GM20000 (cell line): ENCODE data around the gene LACTBL1.

ENCODE experiments used
- DNase-seq: peaks from one replicate; pipeline ENCODE4 v3.0.0; 2012; ENCODE audit warnings: low spot score
- TF ChIP-seq, protein P1 (sequence below): IDR thresholded peaks from 2 replicates; pipeline ENCODE4 v1.5.1; 2012; ENCODE audit warnings: mild to moderate bottlenecking, control low read depth; ENCODE audit errors: extremely low read depth, missing control alignments

Gene LACTBL1

DNA sequence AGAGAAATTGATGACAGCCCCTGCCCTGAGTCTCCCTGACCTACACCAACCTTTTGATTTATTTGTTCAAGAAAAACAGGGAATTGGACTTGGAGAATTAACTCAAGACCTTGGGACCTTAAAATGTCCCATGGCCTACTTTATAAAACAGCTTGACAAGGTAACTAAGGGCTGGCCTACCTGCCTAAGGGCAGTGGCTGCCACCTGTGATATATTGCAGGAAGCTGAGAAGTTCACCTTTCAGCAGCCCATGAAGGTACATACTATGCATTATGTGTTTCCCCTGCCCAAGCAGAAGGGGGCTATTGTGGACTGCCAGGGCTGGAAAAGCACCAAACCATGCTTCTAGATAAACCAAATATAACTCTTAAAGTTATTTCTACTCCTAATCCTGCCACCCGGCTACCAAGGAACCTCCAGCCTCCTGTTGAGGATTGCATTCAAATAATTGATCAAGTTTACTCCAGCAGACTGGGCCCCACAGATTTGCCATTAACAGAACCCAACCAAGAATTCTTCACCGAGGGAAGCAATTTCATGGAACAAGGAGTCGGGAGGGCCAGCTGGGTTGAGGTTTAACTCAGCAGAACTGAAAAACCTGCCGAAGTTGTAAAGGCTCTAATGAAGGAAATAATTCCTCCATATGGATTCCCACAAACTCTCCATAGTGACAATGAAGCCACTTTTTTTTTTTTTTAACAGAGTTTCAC is 28.2 kb downstream of the LACTBL1 start:
- no peak for DNase-seq
- TF ChIP-seq, protein P1, sequence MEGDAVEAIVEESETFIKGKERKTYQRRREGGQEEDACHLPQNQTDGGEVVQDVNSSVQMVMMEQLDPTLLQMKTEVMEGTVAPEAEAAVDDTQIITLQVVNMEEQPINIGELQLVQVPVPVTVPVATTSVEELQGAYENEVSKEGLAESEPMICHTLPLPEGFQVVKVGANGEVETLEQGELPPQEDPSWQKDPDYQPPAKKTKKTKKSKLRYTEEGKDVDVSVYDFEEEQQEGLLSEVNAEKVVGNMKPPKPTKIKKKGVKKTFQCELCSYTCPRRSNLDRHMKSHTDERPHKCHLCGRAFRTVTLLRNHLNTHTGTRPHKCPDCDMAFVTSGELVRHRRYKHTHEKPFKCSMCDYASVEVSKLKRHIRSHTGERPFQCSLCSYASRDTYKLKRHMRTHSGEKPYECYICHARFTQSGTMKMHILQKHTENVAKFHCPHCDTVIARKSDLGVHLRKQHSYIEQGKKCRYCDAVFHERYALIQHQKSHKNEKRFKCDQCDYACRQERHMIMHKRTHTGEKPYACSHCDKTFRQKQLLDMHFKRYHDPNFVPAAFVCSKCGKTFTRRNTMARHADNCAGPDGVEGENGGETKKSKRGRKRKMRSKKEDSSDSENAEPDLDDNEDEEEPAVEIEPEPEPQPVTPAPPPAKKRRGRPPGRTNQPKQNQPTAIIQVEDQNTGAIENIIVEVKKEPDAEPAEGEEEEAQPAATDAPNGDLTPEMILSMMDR = no peak

DNA sequence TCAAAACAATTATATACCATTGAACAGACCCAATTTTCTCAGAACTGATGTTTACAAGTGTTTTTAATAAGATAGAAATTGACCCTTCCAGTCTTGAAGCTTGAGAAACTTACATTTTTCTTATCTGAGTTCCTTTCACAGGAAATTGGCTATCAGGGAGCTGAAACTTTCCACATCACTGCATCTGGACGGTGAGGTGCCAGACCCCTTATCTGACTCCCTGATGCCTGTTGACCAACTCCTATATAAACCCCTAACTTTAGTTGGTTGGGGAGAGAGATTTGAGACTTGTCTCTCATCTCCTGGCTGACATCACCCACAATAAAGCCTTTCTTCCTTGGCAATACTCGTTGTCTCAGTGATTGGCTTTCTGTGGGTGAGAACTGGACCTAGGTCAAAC is 31.4 kb downstream of the LACTBL1 start:
- TF ChIP-seq, protein P1 = no peak
- DNase-seq = no peak

DNA sequence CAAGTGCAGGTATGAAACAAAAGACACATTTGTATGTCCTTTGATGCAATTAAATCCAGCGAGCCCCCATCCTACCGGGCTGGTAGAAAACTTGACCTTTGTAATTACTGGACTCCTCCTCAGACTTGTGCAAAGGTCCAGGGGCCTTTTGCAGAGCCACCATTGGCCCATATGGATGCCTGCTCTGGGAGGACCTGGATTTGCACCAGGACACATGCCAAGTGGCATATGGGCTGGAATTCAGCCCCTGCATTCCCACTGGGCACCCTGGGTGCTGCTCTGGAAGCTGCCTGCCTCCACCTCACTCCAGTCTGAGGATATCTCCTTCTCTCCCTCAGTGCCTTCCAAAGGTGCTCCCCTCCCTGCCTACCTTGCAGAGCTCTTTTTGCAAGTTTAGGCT is 36.0 kb downstream of the LACTBL1 start:
- TF ChIP-seq, protein P1 = no peak
- DNase-seq = no peak

DNA sequence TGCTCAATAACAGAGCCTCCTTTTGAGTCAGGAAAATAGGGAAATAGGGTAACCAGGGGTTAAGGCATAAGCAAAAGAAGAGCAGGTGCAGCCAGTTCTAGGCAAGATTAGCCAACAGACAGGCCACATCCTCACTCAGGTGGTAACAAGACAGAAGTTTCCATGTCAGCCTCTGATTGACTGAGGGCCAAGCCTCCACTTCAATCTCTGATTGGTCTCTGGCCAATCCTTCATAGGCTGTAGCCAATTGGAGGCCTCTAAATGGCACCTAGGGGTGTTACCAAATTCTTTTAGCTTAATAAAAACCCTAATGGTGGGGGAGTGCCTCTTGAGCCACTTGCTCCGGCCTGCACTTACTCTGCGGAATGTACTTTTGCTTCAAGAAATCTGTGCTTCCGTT is 37.2 kb downstream of the LACTBL1 start:
- TF ChIP-seq, protein P1 = no peak
- no peak for DNase-seq

DNA sequence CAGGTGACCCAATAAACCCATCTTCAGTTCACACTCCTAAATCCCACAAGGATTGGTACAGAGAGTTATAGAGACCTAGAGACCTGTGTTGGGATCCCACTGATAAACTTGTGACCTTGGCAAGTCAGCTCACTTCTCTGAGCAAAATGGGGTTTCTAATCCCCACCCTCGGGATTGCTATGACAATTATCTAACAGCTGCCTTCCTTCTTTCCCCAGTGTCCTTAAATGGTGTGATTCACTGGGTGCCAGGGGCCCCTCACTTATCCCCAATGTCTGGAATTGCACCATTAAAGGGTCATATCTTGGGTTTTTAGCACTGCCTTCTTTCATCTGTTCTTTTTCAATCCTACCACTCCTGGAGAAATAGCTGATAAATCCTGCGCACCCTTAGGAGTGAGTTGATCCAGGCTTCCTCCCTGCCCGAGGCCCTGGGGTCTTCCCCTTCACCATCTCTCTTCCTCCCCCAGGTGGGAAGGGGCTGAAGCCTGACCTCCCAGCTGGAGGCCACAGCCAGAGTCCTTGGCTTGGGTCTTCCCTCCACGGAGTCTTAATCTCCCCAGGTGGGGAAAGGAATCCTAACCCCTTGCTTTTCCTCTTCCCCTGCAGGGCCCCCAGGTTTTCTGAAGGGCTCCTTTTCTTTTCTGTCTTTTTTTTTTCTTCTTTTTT is 39.7 kb downstream of the LACTBL1 start:
- no peak for DNase-seq
- TF ChIP-seq, protein P1 = no peak

DNA sequence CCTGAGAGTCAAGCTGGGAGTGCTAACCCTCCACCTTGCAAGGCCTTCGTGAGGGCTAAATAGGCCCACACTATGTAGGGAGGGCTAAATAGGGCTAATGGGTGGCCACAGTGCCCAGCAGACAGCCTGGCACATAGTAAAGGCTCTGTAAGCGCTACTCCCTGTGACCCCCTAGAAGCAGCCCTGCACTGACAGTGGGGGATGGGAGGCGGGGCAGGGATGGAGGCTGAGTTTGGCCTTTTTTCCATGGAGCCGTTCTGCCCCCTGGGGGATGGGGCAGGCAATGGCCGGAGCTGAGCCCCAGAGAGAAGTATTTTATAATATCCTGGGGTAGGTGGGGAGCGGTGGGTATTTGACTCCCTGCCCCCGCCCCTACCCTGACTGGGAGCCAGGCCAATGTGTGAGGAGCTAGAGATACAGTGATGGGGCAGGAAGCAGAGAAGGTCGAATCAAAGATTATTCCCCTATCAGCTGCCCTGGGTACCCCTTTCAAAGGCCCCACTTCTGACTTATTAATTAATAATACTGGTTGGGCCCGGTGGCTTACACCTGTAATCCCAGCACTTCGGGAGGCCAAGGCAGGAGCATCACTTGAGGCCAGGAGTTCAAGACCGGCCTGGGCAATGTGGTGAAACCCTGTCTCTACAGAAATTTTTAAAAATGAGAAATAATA is 42.3 kb downstream of the LACTBL1 start:
- DNase-seq = peak; percentile 69
- TF ChIP-seq, protein P1 = peak; percentile 43

DNA sequence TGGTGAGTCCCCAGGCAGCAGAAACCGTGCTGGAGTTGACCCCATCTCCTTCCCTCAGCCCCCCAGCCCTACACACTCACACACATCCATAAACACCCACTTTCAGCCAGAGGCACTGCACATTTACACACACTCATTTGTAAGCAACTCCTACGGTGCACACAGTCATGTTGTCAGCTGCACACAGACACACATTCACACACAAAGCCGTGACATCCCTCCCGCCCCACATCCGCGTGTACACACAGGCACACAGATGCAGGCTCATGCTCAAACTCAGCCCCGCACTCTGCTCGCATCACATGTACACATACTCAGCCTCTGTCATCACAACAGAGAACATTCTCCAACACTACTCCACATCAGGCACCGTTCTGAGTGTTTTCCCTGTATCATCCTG is 47.6 kb downstream of the LACTBL1 start:
- TF ChIP-seq, protein P1 = no peak
- DNase-seq = no peak
